ENCODE results near the gene MAPK14.
"Not testable (repeated sequence)": the region's sequence is repeated elsewhere in the genome, so short reads cannot be mapped to it uniquely, and the experiment has no call there.

MAPK14 gene

GRCh38 chr6:36125575-36125974 is 98.0 kb downstream of the MAPK14 start:
- no peak for FAIRE-seq

- no peak for FAIRE-seq
Measured at GRCh38 chr6:36126121-36126520, 98.5 kb downstream of the MAPK14 start.

- FAIRE-seq = no peak
Measured at GRCh38 chr6:36126553-36127458, 99.2 kb downstream of the MAPK14 start.

- no peak for FAIRE-seq
Measured at GRCh38 chr6:36127462-36128016, 99.9 kb downstream of the MAPK14 start.

GRCh38 chr6:36128073-36128472 is 100.5 kb downstream of the MAPK14 start:
- FAIRE-seq = no peak

GRCh38 chr6:36128793-36129192 is 101.2 kb downstream of the MAPK14 start:
- FAIRE-seq = no peak

- FAIRE-seq = not testable (repeated sequence)
Measured at GRCh38 chr6:36129334-36129733, 101.7 kb downstream of the MAPK14 start.

- FAIRE-seq = no peak
Measured at GRCh38 chr6:36129941-36130666, 102.5 kb downstream of the MAPK14 start, which contains the start of gene MAPK13. Gene MAPK13 (plus strand): TSS chr6:36130513. CDS start chr6:36130583, 70 bp downstream.

- no peak for FAIRE-seq
Measured at GRCh38 chr6:36130667-36131510, 103.3 kb downstream of the MAPK14 start.

GRCh38 chr6:36131511-36132245 is 104.1 kb downstream of the MAPK14 start:
- FAIRE-seq = no peak

- no peak for FAIRE-seq
Measured at GRCh38 chr6:36132246-36132895, 104.8 kb downstream of the MAPK14 start.

- FAIRE-seq = no peak
Measured at GRCh38 chr6:36133148-36133547, 105.5 kb downstream of the MAPK14 start.

GRCh38 chr6:36133912-36134311 is 106.3 kb downstream of the MAPK14 start:
- FAIRE-seq = no peak

- no peak for FAIRE-seq
Measured at GRCh38 chr6:36135053-36135731, 107.6 kb downstream of the MAPK14 start.

GRCh38 chr6:36136034-36136433 is 108.4 kb downstream of the MAPK14 start:
- FAIRE-seq = no peak

GRCh38 chr6:36136551-36136950 is 108.9 kb downstream of the MAPK14 start:
- FAIRE-seq = no peak

- no peak for FAIRE-seq
Measured at GRCh38 chr6:36138667-36139066, 111.1 kb downstream of the MAPK14 start.

- FAIRE-seq = no peak
Measured at GRCh38 chr6:36139431-36139830, 111.8 kb downstream of the MAPK14 start.

GRCh38 chr6:36139991-36140710 is 112.5 kb downstream of the MAPK14 start:
- no peak for FAIRE-seq

- no peak for FAIRE-seq
Measured at GRCh38 chr6:36141091-36141490, 113.5 kb downstream of the MAPK14 start.

Measured in islet of Langerhans (tissue), 1 donor.